K562 (cell line): ENCODE results near the gene PCARE. TPM values are rescaled to one million over a fixed set of nuclear protein-coding genes. Genes with fewer than 3 reads are reported as not detected.

Experiments used
- ATAC-seq: fragments of 200-7000 bp; cut with Tn5 transposase; 3 replicates; pipeline ENCODE4 v1.9.1; 2020; ENCODE audit warnings: moderate library complexity
- BruUV-seq: library from RNA; stranded (reverse); fragments of 400-500 nt; replicated peaks from 2 replicates; lab custom pipeline; 2021; lab: Mats Ljungman, UMichigan
- CTCF ChIA-PET: fragments of 300-600 bp; formaldehyde crosslinking; extraction: SDS; loops from one replicate; lab custom pipeline; 2021; ENCODE audit warnings: low intra/inter-chr PET ratio; lab: Yijun Ruan, JAX
- POLR2A ChIA-PET: fragments of 300-600, 350-650 bp; sonication (Branson Sonifier 250); formaldehyde crosslinking; extraction: SDS; loops from one replicate; lab custom pipeline; 2021; ENCODE audit warnings: antibody characterized with exemption, inconsistent platforms; lab: Yijun Ruan, JAX
- DNase-seq, 4 experiments: peaks; one replicate each; pipeline versions ENCODE4 v3.0.0 to v3.0.0-alpha.2; 2011 to 2018; ENCODE audit warnings: low spot score in 3 of 4, mixed read lengths in 3 of 4; ENCODE audit errors: extremely low read depth in 1 of 4
- FAIRE-seq: peaks from 2 replicates; lab custom pipeline; 2011; peaks lifted over from hg19 to GRCh38; lab: Jason Lieb, UNC
- H2AFZ ChIP-seq: 2 replicates; pipeline ENCODE4 v1.6.0; 2011; ENCODE audit warnings: low read depth, low read length, control low read depth, inconsistent platforms
- H3K27ac ChIP-seq: fragments of 200-600 bp; 3 replicates; pipeline ENCODE4 v1.8.0; 2011; ENCODE audit warnings: low read depth, mild to moderate bottlenecking, control low read depth, inconsistent platforms, low read length, moderate library complexity, mixed read lengths; ENCODE audit errors: extremely low read depth
- H3K27me3 ChIP-seq, 2 experiments: fragments of 300-600 bp in 1 of 2; 2 replicates in 1 of 2; 3 replicates in 1 of 2; pipeline versions ENCODE4 v1.6.0 to v1.8.0; 2011; ENCODE audit warnings: inconsistent platforms in 2 of 2, low read length in 2 of 2, mild to moderate bottlenecking in 1 of 2, mixed read lengths in 1 of 2, moderate library complexity in 1 of 2; ENCODE audit not compliant: control insufficient read depth in 2 of 2, insufficient read depth in 2 of 2
- H3K36me3 ChIP-seq: fragments of 300-600 bp; 3 replicates; pipeline ENCODE4 v1.8.0; 2011; ENCODE audit warnings: mild to moderate bottlenecking, low read length, inconsistent platforms; ENCODE audit not compliant: control insufficient read depth, insufficient read depth
- H3K4me1 ChIP-seq, 2 experiments: fragments of 200-600 bp in 1 of 2; replicated peaks in 1 of 2; 2 replicates in 1 of 2; 3 replicates in 1 of 2; pipeline versions ENCODE4 v1.5.1 to v1.8.0; 2011; ENCODE audit warnings: inconsistent platforms in 2 of 2, low read length in 2 of 2, mild to moderate bottlenecking in 1 of 2, mixed read lengths in 1 of 2, moderate library complexity in 1 of 2; ENCODE audit not compliant: control insufficient read depth in 2 of 2, insufficient read depth in 2 of 2
- H3K4me2 ChIP-seq: 2 replicates; pipeline ENCODE4 v1.6.1; 2011; ENCODE audit warnings: low read length, control low read depth, inconsistent platforms, mixed read lengths; ENCODE audit not compliant: insufficient read depth
- H3K4me3 ChIP-seq: fragments of 200-600 bp; sonication (generic), shearing (Covaris generic); 2 replicates; pipeline ENCODE4 v1.5.1; 2016; ENCODE audit warnings: control low read depth, inconsistent platforms
- H3K79me2 ChIP-seq: fragments of 200-600 bp; 3 replicates; pipeline ENCODE4 v1.8.0; 2011; ENCODE audit warnings: low read length, inconsistent platforms; ENCODE audit not compliant: control insufficient read depth, insufficient read depth
- H3K9ac ChIP-seq, 2 experiments: 2 replicates each; pipeline versions ENCODE4 v1.6.0 to v1.6.1; 2011; ENCODE audit warnings: low read depth in 2 of 2, low read length in 2 of 2, control low read depth in 1 of 2, inconsistent platforms in 1 of 2, mild to moderate bottlenecking in 1 of 2, mixed read lengths in 1 of 2; ENCODE audit not compliant: insufficient read depth in 1 of 2
- H3K9me1 ChIP-seq: one replicate; pipeline ENCODE4 v1.6.0; 2011; ENCODE audit warnings: inconsistent platforms, mild to moderate bottlenecking, low read length, moderate library complexity; ENCODE audit not compliant: control insufficient read depth, insufficient read depth
- H3K9me3 ChIP-seq: replicated peaks from 2 replicates; pipeline ENCODE4 v1.5.1; 2011; ENCODE audit warnings: low read depth, low read length, inconsistent platforms; ENCODE audit not compliant: control insufficient read depth, insufficient read depth
- H4K20me1 ChIP-seq: replicated peaks from 2 replicates; pipeline ENCODE4 v1.6.1; 2011; ENCODE audit warnings: low read length, inconsistent platforms, mixed read lengths; ENCODE audit not compliant: control insufficient read depth, insufficient read depth
- GTF2A2 ChIP-seq: IDR thresholded peaks from 2 replicates; pipeline ENCODE4 v1.6.1; 2016; ENCODE audit warnings: mild to moderate bottlenecking, missing genetic modification characterization, missing compliant biosample characterization
- MAFK ChIP-seq: IDR thresholded peaks from 2 replicates; pipeline ENCODE4 v1.6.1; 2011; ENCODE audit warnings: low read length, improper control_type of control experiment
- MBD2 ChIP-seq: sonication (generic); IDR thresholded peaks from 2 replicates; pipeline ENCODE4 v1.6.1; 2016; ENCODE audit warnings: low read depth, borderline replicate concordance
- NKRF ChIP-seq: fragments of 450-650 bp; IDR thresholded peaks from 2 replicates; pipeline ENCODE4 v1.6.1; 2016; ENCODE audit warnings: borderline replicate concordance
- PML ChIP-seq: IDR thresholded peaks from 2 replicates; pipeline ENCODE4 v1.6.1; 2012; ENCODE audit warnings: low read length, inconsistent platforms
- SAFB ChIP-seq: fragments of 200-400 bp; formaldehyde crosslinking; IDR thresholded peaks from 2 replicates; pipeline ENCODE4 v1.6.1; 2017; ENCODE audit warnings: low read depth, low read length, borderline replicate concordance
- SP2 ChIP-seq: IDR thresholded peaks from 2 replicates; pipeline ENCODE4 v1.6.1; 2011; ENCODE audit warnings: mild to moderate bottlenecking, low read depth, low read length, moderate library complexity; ENCODE audit not compliant: poor library complexity, severe bottlenecking; ENCODE audit errors: extremely low read depth
- TFAP4 ChIP-seq: sonication (generic); formaldehyde crosslinking; IDR thresholded peaks from 2 replicates; pipeline ENCODE4 v1.8.0; 2022; ENCODE audit warnings: missing genetic modification reagents, mild to moderate bottlenecking, moderate library complexity, borderline replicate concordance
- ZFX ChIP-seq: sonication (generic); formaldehyde crosslinking; IDR thresholded peaks from 2 replicates; pipeline ENCODE4 v1.8.0; 2022; ENCODE audit warnings: mild to moderate bottlenecking, missing genetic modification reagents, moderate library complexity
- ZNF778 ChIP-seq: fragments of 450-650 bp; formaldehyde crosslinking; IDR thresholded peaks from 2 replicates; pipeline ENCODE4 v1.4.0; 2020; ENCODE audit warnings: mild to moderate bottlenecking, moderate library complexity
- ZNF830 ChIP-seq: fragments of 250-450 bp; sonication (Bioruptor Pico); IDR thresholded peaks from 2 replicates; pipeline ENCODE4 v1.5.0; 2021; ENCODE audit warnings: mild to moderate bottlenecking
- whole genome bisulfite sequencing: fragments of 100-300 bp; shearing (Covaris generic); methylation state at CpG from one replicate; pipeline ENCODE4 v1.1.6; 2016; ENCODE audit warnings: low coverage, mixed read lengths; ENCODE audit not compliant: insufficient coverage; ENCODE audit errors: missing lambda C conversion rate; 5-methylcytosine and 5-hydroxymethylcytosine counted together
- in situ Hi-C: fragments of 300-500 bp; cut with MboI; formaldehyde crosslinking; loops from 4 replicates; pipeline ENCODE4 v1.15.0; 2018; ENCODE audit warnings: inconsistent platforms, mixed read lengths
- intact Hi-C: fragments of 100-400 bp; cut with micrococcal nuclease; formaldehyde crosslinking; loops from 2 replicates; pipeline ENCODE4 v1.14.2; 2022
- polyA plus RNA-seq, 8 experiments: library from polyadenylated mRNA; depleted of rRNA in 4 of 8; stranded (reverse) in 5 of 8; unstranded in 3 of 8; fragments of >200 nt; fragmentation: Nextera tagmentation in 2 of 8; fragmentation: Illumina TruSeq in 1 of 8; extraction: Ambion mirVana in 2 of 8; extraction: Trizol in 1 of 8; gene quantifications; 2 replicates each; pipeline versions ENCODE4 v1.2.1 to v1.2.3, GENCODE V29; 2011 to 2014; ENCODE audit warnings: inconsistent platforms in 1 of 8, missing spikeins in 1 of 8
- total RNA-seq, 7 experiments: library from RNA; depleted of rRNA in 6 of 7; stranded (reverse); fragments of >200 nt in 6 of 7; fragmentation: Illumina TruSeq in 2 of 7; extraction: Trizol in 2 of 7; gene quantifications; 2 replicates each; pipeline versions ENCODE4 v1.2.1 to v1.2.3, GENCODE V29; 2011 to 2021; ENCODE audit warnings: low replicate concordance in 1 of 7
- TF ChIP-seq, protein P1 (sequence below): sonication (generic); IDR thresholded peaks from 2 replicates; pipeline ENCODE4 v1.6.1; 2016

Gene PCARE
- total and polyA plus RNA-seq, 9 of the 15 experiments (the other 6 are each of a cell fraction or from before 2014, with no cell fraction given), result not detected

DNA sequence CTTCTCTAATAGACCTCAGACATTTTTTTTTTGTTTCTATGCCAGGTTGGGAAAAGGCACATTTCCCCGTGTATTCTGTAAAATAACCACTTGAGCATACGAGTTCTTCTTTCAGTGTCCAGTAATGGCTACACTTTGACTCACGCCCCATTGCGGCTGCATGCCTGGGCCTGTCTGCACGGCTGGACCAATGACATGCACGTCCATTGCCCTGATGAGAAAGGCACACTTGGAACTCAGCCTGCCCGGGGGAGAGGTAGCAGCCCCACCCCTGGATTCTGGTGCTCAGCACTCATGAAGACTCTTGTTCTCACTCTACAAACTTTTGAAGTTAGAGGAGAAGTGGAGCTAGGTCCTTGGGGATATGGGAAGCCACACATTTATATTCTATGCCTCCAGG lies 5.8 kb downstream of the PCARE start:
- H2AFZ ChIP-seq, result no peak overlapping the region
- H3K36me3 ChIP-seq, result no peaks in the 10 kb centered on the region
- TF ChIP-seq ZNF778 (CRISPR knock-in tag) (no peak), ZNF830 (CRISPR knock-in tag) (no peak)
- TF ChIP-seq, all 486 proteins: peak for 0
- Histone ChIP-seq H3K9ac (no peak overlapping the region), H3K4me2 (no peak overlapping the region), H3K4me3 (no peak overlapping the region), H3K9me1 (no peaks in the 10 kb centered on the region), H3K79me2 (no peaks in the 10 kb centered on the region), H3K4me1 (no peaks in the 10 kb centered on the region), H3K27ac (no peak overlapping the region), H3K9me3 (no peaks in the 10 kb centered on the region), H3K27me3 (peaks cover 12 to 74% of the 10 kb centered on the region in 2 experiments; a peak in 4 of 5 replicates), H4K20me1 (no peaks in the 10 kb centered on the region)
- ATAC-seq, result no peak; the same call in 2 of the 3 replicates
- no peak for DNase-seq
- ChIA-PET CTCF (no interaction called here), POLR2A (interaction anchor here (1.1 kb wide), 1 partner anchor 20 kb away, joined by 3 read pairs; no protein-coding TSS in a partner anchor)
- 0% methylated on average over 6 of the region's 7 CpGs for WGBS
- in situ Hi-C loops (no loop called here), intact Hi-C loops (no loop called here)
- no TSS peak for BruUV-seq
- FAIRE-seq, result no peak

GRCh38 chr2:29066997-29067605 lies 7.2 kb downstream of the PCARE start:
- in situ Hi-C loops, result no loop called here
- no peak overlapping the region for H3K4me3 ChIP-seq
- H3K27me3 ChIP-seq, result peaks cover 11 to 72% of the 10 kb centered on the region in 2 experiments; a peak in 4 of 5 replicates
- H3K4me1 ChIP-seq, result no peaks in the 10 kb centered on the region
- FAIRE-seq (no peak), ATAC-seq (no peak), DNase-seq (no peak)
- intact Hi-C loops, result no loop called here
- H3K9ac ChIP-seq, result no peak overlapping the region
- H3K9me3 ChIP-seq, result no peaks in the 10 kb centered on the region
- H3K9me1 ChIP-seq, result no peaks in the 10 kb centered on the region
- H3K36me3 ChIP-seq, result no peaks in the 10 kb centered on the region
- BruUV-seq, result no TSS peak
- no peaks in the 10 kb centered on the region for H4K20me1 ChIP-seq
- no peak overlapping the region for H3K4me2 ChIP-seq
- H3K79me2 ChIP-seq, result no peaks in the 10 kb centered on the region
- ChIA-PET CTCF (no interaction called here), POLR2A (no interaction called here)
- 4% methylated on average over 7 of the region's 7 CpGs for WGBS
- H2AFZ ChIP-seq, result no peak overlapping the region
- no peak overlapping the region for H3K27ac ChIP-seq
- TF ChIP-seq, protein P1, sequence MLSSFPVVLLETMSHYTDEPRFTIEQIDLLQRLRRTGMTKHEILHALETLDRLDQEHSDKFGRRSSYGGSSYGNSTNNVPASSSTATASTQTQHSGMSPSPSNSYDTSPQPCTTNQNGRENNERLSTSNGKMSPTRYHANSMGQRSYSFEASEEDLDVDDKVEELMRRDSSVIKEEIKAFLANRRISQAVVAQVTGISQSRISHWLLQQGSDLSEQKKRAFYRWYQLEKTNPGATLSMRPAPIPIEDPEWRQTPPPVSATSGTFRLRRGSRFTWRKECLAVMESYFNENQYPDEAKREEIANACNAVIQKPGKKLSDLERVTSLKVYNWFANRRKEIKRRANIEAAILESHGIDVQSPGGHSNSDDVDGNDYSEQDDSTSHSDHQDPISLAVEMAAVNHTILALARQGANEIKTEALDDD, result no peak
- TF ChIP-seq GTF2A2 (no peak), MAFK (no peak), SP2 (no peak), MBD2 (no peak), TFAP4 (CRISPR knock-in tag) (no peak), ZFX (CRISPR knock-in tag) (no peak), NKRF (no peak), PML (no peak), SAFB (no peak)
